Measurements from ENCODE around the gene SSTR3.

DNA sequence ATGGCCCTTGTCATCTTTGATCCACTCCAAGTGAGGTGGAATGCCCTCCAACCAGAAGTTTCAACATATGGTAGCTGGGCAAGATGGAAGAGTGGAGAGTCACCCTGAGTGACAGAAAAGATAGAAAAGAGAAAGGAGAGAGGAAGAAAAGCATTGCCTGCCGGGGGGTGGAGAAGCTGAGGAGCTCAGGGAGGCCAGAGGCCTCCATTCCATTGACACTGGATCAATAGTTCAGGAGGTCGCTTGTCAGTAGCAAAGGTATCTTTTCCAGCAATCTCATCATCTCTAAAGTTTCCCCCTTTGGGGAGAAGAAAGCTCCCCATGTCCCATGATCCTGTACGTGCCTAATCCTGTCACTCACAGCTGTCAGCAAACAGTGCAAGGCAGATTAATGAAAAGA lies 17.5 kb downstream of the SSTR3 start:
- TF ChIP-seq, protein P1, sequence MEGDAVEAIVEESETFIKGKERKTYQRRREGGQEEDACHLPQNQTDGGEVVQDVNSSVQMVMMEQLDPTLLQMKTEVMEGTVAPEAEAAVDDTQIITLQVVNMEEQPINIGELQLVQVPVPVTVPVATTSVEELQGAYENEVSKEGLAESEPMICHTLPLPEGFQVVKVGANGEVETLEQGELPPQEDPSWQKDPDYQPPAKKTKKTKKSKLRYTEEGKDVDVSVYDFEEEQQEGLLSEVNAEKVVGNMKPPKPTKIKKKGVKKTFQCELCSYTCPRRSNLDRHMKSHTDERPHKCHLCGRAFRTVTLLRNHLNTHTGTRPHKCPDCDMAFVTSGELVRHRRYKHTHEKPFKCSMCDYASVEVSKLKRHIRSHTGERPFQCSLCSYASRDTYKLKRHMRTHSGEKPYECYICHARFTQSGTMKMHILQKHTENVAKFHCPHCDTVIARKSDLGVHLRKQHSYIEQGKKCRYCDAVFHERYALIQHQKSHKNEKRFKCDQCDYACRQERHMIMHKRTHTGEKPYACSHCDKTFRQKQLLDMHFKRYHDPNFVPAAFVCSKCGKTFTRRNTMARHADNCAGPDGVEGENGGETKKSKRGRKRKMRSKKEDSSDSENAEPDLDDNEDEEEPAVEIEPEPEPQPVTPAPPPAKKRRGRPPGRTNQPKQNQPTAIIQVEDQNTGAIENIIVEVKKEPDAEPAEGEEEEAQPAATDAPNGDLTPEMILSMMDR (IDR thresholded peaks at IDR 0.05; ENCODE audit: insufficient read depth, low read length), result no peak
- TF ChIP-seq, protein P2, sequence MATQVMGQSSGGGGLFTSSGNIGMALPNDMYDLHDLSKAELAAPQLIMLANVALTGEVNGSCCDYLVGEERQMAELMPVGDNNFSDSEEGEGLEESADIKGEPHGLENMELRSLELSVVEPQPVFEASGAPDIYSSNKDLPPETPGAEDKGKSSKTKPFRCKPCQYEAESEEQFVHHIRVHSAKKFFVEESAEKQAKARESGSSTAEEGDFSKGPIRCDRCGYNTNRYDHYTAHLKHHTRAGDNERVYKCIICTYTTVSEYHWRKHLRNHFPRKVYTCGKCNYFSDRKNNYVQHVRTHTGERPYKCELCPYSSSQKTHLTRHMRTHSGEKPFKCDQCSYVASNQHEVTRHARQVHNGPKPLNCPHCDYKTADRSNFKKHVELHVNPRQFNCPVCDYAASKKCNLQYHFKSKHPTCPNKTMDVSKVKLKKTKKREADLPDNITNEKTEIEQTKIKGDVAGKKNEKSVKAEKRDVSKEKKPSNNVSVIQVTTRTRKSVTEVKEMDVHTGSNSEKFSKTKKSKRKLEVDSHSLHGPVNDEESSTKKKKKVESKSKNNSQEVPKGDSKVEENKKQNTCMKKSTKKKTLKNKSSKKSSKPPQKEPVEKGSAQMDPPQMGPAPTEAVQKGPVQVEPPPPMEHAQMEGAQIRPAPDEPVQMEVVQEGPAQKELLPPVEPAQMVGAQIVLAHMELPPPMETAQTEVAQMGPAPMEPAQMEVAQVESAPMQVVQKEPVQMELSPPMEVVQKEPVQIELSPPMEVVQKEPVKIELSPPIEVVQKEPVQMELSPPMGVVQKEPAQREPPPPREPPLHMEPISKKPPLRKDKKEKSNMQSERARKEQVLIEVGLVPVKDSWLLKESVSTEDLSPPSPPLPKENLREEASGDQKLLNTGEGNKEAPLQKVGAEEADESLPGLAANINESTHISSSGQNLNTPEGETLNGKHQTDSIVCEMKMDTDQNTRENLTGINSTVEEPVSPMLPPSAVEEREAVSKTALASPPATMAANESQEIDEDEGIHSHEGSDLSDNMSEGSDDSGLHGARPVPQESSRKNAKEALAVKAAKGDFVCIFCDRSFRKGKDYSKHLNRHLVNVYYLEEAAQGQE (IDR thresholded peaks at IDR 0.05; ENCODE audit: insufficient replicate concordance, low read depth), result no peak

All from HL-60 (cell line).